CD14-positive monocyte (primary cell): ENCODE measurements around the gene BAIAP2L1. TPM values are rescaled to one million over a fixed set of nuclear protein-coding genes. Genes with fewer than 3 reads are reported as not detected.
A peak's percentile ranks its signal among the peaks of the same experiment; 100 is the strongest.
"Not testable (repeated sequence)": the region's sequence is repeated elsewhere in the genome, so short reads cannot be mapped to it uniquely, and the experiment has no call there.

Experiments used
- DNase-seq, 3 donors: peaks; one replicate each; pipeline ENCODE4 v3.0.0-alpha.2; 2011 to 2022
- H2AFZ ChIP-seq: 2 replicates; pipeline ENCODE4 v1.6.0; 2012; ENCODE audit warnings: mild to moderate bottlenecking, low read depth, low read length, inconsistent platforms; ENCODE audit not compliant: insufficient read depth, poor library complexity, severe bottlenecking
- H3K27ac ChIP-seq, 2 donors: 1 replicate in 1 of 2; 2 replicates in 1 of 2; pipeline ENCODE4 v1.5.1; 2012 to 2013; ENCODE audit warnings: low read length in 2 of 2, control low read depth in 1 of 2, inconsistent platforms in 1 of 2, low read depth in 1 of 2, mild to moderate bottlenecking in 1 of 2
- H3K27me3 ChIP-seq, 2 donors: one replicate each; pipeline versions ENCODE4 v1.6.0 to v1.6.1; 2011 to 2013; ENCODE audit warnings: low read length in 2 of 2; ENCODE audit not compliant: control insufficient read depth in 2 of 2, insufficient read depth in 2 of 2
- H3K36me3 ChIP-seq, 2 donors: replicated peaks in 1 of 2; 1 replicate in 1 of 2; 2 replicates in 1 of 2; pipeline versions ENCODE4 v1.5.1 to v1.6.1; 2012 to 2013; ENCODE audit warnings: low read length in 2 of 2, control low read depth in 1 of 2, inconsistent platforms in 1 of 2, mild to moderate bottlenecking in 1 of 2; ENCODE audit not compliant: insufficient read depth in 2 of 2, control insufficient read depth in 1 of 2
- H3K4me1 ChIP-seq, 2 donors: 1 replicate in 1 of 2; 2 replicates in 1 of 2; pipeline versions ENCODE4 v1.5.1 to v1.6.1; 2012 to 2013; ENCODE audit warnings: low read length in 2 of 2, control low read depth in 1 of 2, inconsistent platforms in 1 of 2, mild to moderate bottlenecking in 1 of 2, moderate library complexity in 1 of 2; ENCODE audit not compliant: insufficient read depth in 2 of 2, control insufficient read depth in 1 of 2
- H3K4me2 ChIP-seq: replicated peaks from 2 replicates; pipeline ENCODE3; 2012; ENCODE audit warnings: low read length, moderate library complexity, mild to moderate bottlenecking; ENCODE audit not compliant: poor library complexity, severe bottlenecking; ENCODE audit errors: extremely low read depth
- H3K4me3 ChIP-seq, 3 experiments: fragments of 200-600 bp in 1 of 3; sonication (generic) in 1 of 3; replicated peaks in 1 of 3; 1 replicate in 2 of 3; 2 replicates in 1 of 3; pipeline ENCODE4 v1.5.1; 2011 to 2013; ENCODE audit warnings: low read length in 3 of 3, mild to moderate bottlenecking in 3 of 3, control low read depth in 2 of 3, low read depth in 2 of 3, inconsistent platforms in 1 of 3, moderate library complexity in 1 of 3
- H3K79me2 ChIP-seq: 2 replicates; pipeline ENCODE4 v1.6.0; 2012; ENCODE audit warnings: mild to moderate bottlenecking, control low read depth, inconsistent platforms, low read length, moderate library complexity; ENCODE audit not compliant: insufficient read depth
- H3K9ac ChIP-seq: 2 replicates; pipeline ENCODE4 v1.6.0; 2017; ENCODE audit warnings: low read length, mild to moderate bottlenecking; ENCODE audit not compliant: insufficient read depth, poor library complexity, severe bottlenecking
- H3K9me3 ChIP-seq, 2 donors: replicated peaks in 1 of 2; 1 replicate in 1 of 2; 2 replicates in 1 of 2; pipeline versions ENCODE4 v1.5.1 to v1.6.1; 2012 to 2013; ENCODE audit warnings: low read length in 2 of 2, control low read depth in 1 of 2; ENCODE audit not compliant: control insufficient read depth in 1 of 2, insufficient read depth in 1 of 2
- H4K20me1 ChIP-seq: 2 replicates; pipeline ENCODE4 v1.6.0; 2012; ENCODE audit warnings: mild to moderate bottlenecking, low read length, control low read depth, moderate library complexity; ENCODE audit not compliant: insufficient read depth
- H3K27ac Mint-ChIP-seq, 7 donors: one replicate each; pipeline ENCODE4 v1.8.0; 2020; ENCODE audit warnings: mild to moderate bottlenecking in 7 of 7, mixed read lengths in 7 of 7, moderate library complexity in 6 of 7, inconsistent platforms in 2 of 7
- H3K27me3 Mint-ChIP-seq, 3 donors: one replicate each; pipeline ENCODE4 v1.8.0; 2021 to 2022; ENCODE audit warnings: low read depth in 3 of 3, mild to moderate bottlenecking in 3 of 3, mixed read lengths in 3 of 3, moderate library complexity in 3 of 3, inconsistent platforms in 1 of 3
- H3K36me3 Mint-ChIP-seq, 2 donors: one replicate each; pipeline ENCODE4 v1.8.0; 2020; ENCODE audit warnings: mixed read lengths in 2 of 2, inconsistent platforms in 1 of 2, mild to moderate bottlenecking in 1 of 2
- H3K4me1 Mint-ChIP-seq: one replicate; pipeline ENCODE4 v1.8.0; 2020; ENCODE audit warnings: mild to moderate bottlenecking, mixed read lengths
- H3K4me3 Mint-ChIP-seq, 2 donors: one replicate each; pipeline ENCODE4 v1.8.0; 2020; ENCODE audit warnings: mild to moderate bottlenecking in 2 of 2, mixed read lengths in 2 of 2, moderate library complexity in 1 of 2
- H3K9me3 Mint-ChIP-seq, 7 donors: one replicate each; pipeline ENCODE4 v1.8.0; 2020 to 2022; ENCODE audit warnings: mixed read lengths in 7 of 7, mild to moderate bottlenecking in 6 of 7, moderate library complexity in 6 of 7, inconsistent platforms in 2 of 7
- CTCF ChIP-seq: fragments of 200-600 bp; IDR thresholded peaks from one replicate; pipeline ENCODE4 v1.8.0; 2022; ENCODE audit warnings: antibody characterized with exemption, mild to moderate bottlenecking
- WGBS: methylation state at CpG from one replicate; pipeline ENCODE4 v1.1.5; 2013; ENCODE audit warnings: missing lambda C conversion rate; ENCODE audit not compliant: insufficient coverage; 5-methylcytosine and 5-hydroxymethylcytosine counted together
- intact Hi-C, 2 donors: fragments of 100-400 bp; cut with micrococcal nuclease; formaldehyde crosslinking; loops; one replicate each; pipeline versions ENCODE4 v1.15.0 to v1.15.1; 2023
- polyA plus RNA-seq, 3 donors: library from polyadenylated mRNA; depleted of rRNA in 1 of 3; unstranded in 2 of 3; stranded (reverse) in 1 of 3; fragments of 300-500 nt in 2 of 3; fragments of >200 nt in 1 of 3; fragmentation: Illumina TruSeq in 2 of 3; gene quantifications; 1 replicate in 2 of 3; 2 replicates in 1 of 3; pipeline ENCODE4 v1.2.3, GENCODE V29; 2012 to 2021

The BAIAP2L1 gene
- polyA plus RNA-seq, 3 donors: 0.17 to 0.52 TPM; not detected in 1

DNA sequence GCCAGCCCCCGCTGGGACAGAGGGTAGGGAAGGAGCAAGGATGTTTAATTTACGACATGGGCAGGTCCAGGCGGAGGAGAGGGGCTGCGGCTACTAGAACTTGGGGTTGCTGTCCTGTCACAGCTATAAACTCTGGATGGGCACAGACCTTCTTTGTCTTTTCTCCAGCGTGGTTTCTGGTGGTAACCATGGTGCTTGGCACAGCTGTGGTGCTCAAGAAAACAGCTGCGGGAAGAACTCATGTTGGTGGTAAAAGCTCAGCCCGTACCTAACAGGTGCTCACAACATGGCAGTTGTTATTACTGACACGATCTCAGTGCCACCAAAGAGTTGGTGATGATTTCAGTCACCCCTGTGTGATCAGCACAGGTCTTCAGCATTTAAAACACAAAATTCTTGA, 13.8 kb downstream of the BAIAP2L1 start:
- H3K79me2 ChIP-seq: no peaks in the 10 kb centered on the region

DNA sequence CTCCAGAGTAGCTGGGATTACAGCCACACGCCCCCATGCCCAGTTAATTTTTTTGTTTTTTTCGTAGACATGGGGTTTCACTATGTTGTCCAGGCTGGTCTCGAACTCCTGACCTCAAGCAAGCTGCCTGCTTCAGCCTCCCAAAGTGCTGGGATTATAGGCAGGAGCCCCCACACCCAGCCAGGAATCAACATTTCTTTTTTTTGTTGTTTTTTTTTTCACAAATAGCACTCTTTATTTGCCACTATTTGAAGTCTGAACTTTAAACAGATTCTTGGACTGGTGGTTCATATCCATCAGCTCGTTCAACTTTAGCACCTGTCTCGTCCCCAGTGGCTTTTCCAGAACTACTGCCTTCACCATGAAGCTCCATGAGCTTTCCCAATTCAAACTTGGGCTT, 15.4 kb downstream of the BAIAP2L1 start:
- H3K27ac Mint-ChIP-seq, DNase-seq, H3K79me2 ChIP-seq, intact Hi-C loops, H3K9ac ChIP-seq, H3K9me3 Mint-ChIP-seq, H3K9me3 ChIP-seq, H3K36me3 Mint-ChIP-seq, H3K4me1 ChIP-seq, H3K4me3 ChIP-seq, H3K27ac ChIP-seq, H4K20me1 ChIP-seq, H3K4me1 Mint-ChIP-seq, H3K36me3 ChIP-seq, H3K27me3 ChIP-seq, H2AFZ ChIP-seq, H3K4me2 ChIP-seq, H3K4me3 Mint-ChIP-seq: not testable (repeated sequence)
- WGBS: 80% methylated on average over 1 of the region's 5 CpGs
- H3K27me3 Mint-ChIP-seq: peaks cover 6 to 18% (median 10%) of the 10 kb centered on the region in 3 donors

More for the DNA sequence above, 13.8 kb downstream of the BAIAP2L1 start:
- Histone ChIP-seq H3K36me3 (no peaks in the 10 kb centered on the region), H3K9ac (no peak overlapping the region), H3K4me1 (no peaks in the 10 kb centered on the region), H3K4me2 (no peak overlapping the region), H3K27ac (no peak overlapping the region), H3K9me3 (no peaks in the 10 kb centered on the region), H3K4me3 (no peak overlapping the region), H3K27me3 (no peaks in the 10 kb centered on the region), H2AFZ (no peak overlapping the region), H4K20me1 (no peaks in the 10 kb centered on the region)
- TF ChIP-seq CTCF: no peak
- Mint-ChIP-seq H3K4me3 (peak overlapping the region in 1 of 2 donors; percentile 35), H3K4me1 (no peaks in the 10 kb centered on the region), H3K36me3 (no peaks in the 10 kb centered on the region), H3K27me3 (peaks cover 9 to 21% (median 11%) of the 10 kb centered on the region in 3 donors), H3K27ac (no peak overlapping the region), H3K9me3 (peaks cover 0 to 2% (median 0%) of the 10 kb centered on the region in 7 donors)
- WGBS: 89% methylated on average over 7 of the region's 8 CpGs
- intact Hi-C loops: no loop called here
- no peak for DNase-seq
